DOHH2 (cell line): ENCODE measurements around the gene KPNB1.

ENCODE experiments used
- H3F3A ChIP-seq: fragments of 200-600 bp; sonication (generic), shearing (Covaris generic); 2 replicates; pipeline ENCODE4 v1.6.0; 2016; ENCODE audit warnings: antibody characterized with exemption, mild to moderate bottlenecking; ENCODE audit not compliant: control insufficient read depth, insufficient read depth
- H3K27ac ChIP-seq: fragments of 200-600 bp; sonication (generic); 2 replicates; pipeline ENCODE4 v1.5.1; 2014; ENCODE audit warnings: low read depth, mild to moderate bottlenecking, low read length, moderate library complexity
- H3K27me3 ChIP-seq: fragments of 200-600 bp; sonication (generic); 2 replicates; pipeline ENCODE4 v1.6.1; 2014; ENCODE audit warnings: mild to moderate bottlenecking, low read length, mixed read lengths; ENCODE audit not compliant: control insufficient read depth
- H3K36me3 ChIP-seq: fragments of 200-600 bp; sonication (generic); 2 replicates; pipeline ENCODE4 v1.6.1; 2014; ENCODE audit warnings: mild to moderate bottlenecking, low read length, moderate library complexity, mixed read lengths; ENCODE audit not compliant: control insufficient read depth
- H3K4me1 ChIP-seq: fragments of 200-600 bp; sonication (generic); 2 replicates; pipeline ENCODE4 v1.6.1; 2014; ENCODE audit warnings: mild to moderate bottlenecking, low read length, mixed read lengths; ENCODE audit not compliant: control insufficient read depth
- H3K4me2 ChIP-seq: fragments of 200-600 bp; sonication (generic); 2 replicates; pipeline ENCODE4 v1.6.0; 2014; ENCODE audit warnings: mild to moderate bottlenecking, low read length, moderate library complexity
- H3K4me3 ChIP-seq: fragments of 200-600 bp; sonication (generic); 2 replicates; pipeline ENCODE4 v1.5.1; 2014; ENCODE audit warnings: mild to moderate bottlenecking, low read length, mixed read lengths
- H3K79me2 ChIP-seq: fragments of 200-600 bp; sonication (generic); 2 replicates; pipeline ENCODE4 v1.6.1; 2014; ENCODE audit warnings: mild to moderate bottlenecking, low read length, mixed read lengths; ENCODE audit not compliant: control insufficient read depth
- H3K9me2 ChIP-seq: fragments of 200-600 bp; sonication (generic); replicated peaks from 2 replicates; pipeline ENCODE4 v1.6.1; 2014; ENCODE audit warnings: mild to moderate bottlenecking, low read length, mixed read lengths; ENCODE audit not compliant: control insufficient read depth
- H3K9me3 ChIP-seq: fragments of 200-600 bp; sonication (generic); 2 replicates; pipeline ENCODE4 v1.6.1; 2014; ENCODE audit warnings: antibody characterized with exemption, low read length, mixed read lengths; ENCODE audit not compliant: control insufficient read depth, insufficient read depth
- H4K20me1 ChIP-seq: fragments of 200-600 bp; sonication (generic); 2 replicates; pipeline ENCODE4 v1.6.0; 2014; ENCODE audit warnings: low read depth, mild to moderate bottlenecking, antibody characterized with exemption, low read length, moderate library complexity; ENCODE audit not compliant: control insufficient read depth, insufficient read depth
- EZH2phosphoT487 ChIP-seq: fragments of 200-600 bp; sonication (generic); IDR thresholded peaks from 2 replicates; pipeline ENCODE4 v1.6.1; 2017; ENCODE audit warnings: borderline replicate concordance, mild to moderate bottlenecking, antibody characterized with exemption, low read length, moderate library complexity, mixed read lengths
- TF ChIP-seq, protein P1 (sequence below): fragments of 200-600 bp; sonication (generic); IDR thresholded peaks from one replicate; pipeline ENCODE4 v1.5.1; 2014; ENCODE audit warnings: antibody characterized with exemption, mild to moderate bottlenecking, low read depth, low read length; ENCODE audit not compliant: poor library complexity, severe bottlenecking

The KPNB1 gene

DNA sequence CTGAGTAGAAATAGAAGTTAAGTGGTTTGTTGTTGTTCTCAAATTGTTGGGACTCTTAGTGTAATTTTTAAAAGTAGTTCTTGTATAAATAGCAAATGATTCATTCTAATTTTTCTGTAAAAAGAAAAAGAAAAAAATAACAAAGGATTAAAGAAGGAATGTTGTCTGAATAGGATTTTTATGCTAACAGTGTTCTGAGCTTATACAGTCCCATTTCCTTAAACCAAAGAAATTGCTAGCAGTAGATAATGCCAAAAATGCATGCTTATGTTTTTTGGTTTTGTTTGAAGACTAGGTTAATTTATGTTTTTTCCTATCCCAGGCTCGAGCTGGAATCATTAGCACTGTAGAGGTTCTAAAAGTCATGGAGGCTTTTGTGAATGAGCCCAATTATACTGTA, 44.7 kb upstream of the KPNB1 start:
- H3K27ac ChIP-seq = no peak overlapping the region
- no peaks in the 10 kb centered on the region for H3K79me2 ChIP-seq
- no peaks in the 10 kb centered on the region for H4K20me1 ChIP-seq
- no peaks in the 10 kb centered on the region for H3K4me1 ChIP-seq
- H3K4me3 ChIP-seq = no peak overlapping the region
- peaks cover 52% of the 10 kb centered on the region for H3K36me3 ChIP-seq
- H3K4me2 ChIP-seq = no peak overlapping the region
- no peaks in the 10 kb centered on the region for H3K9me3 ChIP-seq
- no peaks in the 10 kb centered on the region for H3F3A ChIP-seq
- TF ChIP-seq, protein P1, sequence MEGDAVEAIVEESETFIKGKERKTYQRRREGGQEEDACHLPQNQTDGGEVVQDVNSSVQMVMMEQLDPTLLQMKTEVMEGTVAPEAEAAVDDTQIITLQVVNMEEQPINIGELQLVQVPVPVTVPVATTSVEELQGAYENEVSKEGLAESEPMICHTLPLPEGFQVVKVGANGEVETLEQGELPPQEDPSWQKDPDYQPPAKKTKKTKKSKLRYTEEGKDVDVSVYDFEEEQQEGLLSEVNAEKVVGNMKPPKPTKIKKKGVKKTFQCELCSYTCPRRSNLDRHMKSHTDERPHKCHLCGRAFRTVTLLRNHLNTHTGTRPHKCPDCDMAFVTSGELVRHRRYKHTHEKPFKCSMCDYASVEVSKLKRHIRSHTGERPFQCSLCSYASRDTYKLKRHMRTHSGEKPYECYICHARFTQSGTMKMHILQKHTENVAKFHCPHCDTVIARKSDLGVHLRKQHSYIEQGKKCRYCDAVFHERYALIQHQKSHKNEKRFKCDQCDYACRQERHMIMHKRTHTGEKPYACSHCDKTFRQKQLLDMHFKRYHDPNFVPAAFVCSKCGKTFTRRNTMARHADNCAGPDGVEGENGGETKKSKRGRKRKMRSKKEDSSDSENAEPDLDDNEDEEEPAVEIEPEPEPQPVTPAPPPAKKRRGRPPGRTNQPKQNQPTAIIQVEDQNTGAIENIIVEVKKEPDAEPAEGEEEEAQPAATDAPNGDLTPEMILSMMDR = no peak
- no peak for TF ChIP-seq EZH2phosphoT487
- H3K9me2 ChIP-seq = no peaks in the 10 kb centered on the region
- no peaks in the 10 kb centered on the region for H3K27me3 ChIP-seq

DNA sequence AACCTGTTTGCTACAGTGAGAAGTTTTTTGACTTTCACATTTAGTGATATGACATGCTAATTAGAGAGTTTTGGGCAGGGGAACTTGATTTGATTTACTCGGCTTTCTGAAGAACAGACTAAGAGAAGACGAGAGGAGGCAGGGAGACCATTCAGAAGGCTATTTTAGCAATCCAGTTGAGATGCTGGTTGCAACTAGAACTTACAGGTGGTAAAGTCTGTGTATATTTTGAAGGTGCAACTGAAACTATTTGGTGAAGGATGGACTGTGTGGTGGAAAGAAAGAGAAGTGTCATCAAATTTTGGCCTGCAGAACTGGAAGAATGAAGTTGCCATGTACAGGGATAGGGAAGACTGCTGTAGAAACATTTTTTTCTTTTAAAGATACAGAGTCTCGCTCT, 42.2 kb upstream of the KPNB1 start:
- Histone ChIP-seq H3K4me1 (no peaks in the 10 kb centered on the region), H3F3A (peaks cover 4% of the 10 kb centered on the region; the same call in 1 of the 2 replicates), H3K4me3 (no peak overlapping the region), H3K27ac (no peak overlapping the region), H3K9me3 (no peaks in the 10 kb centered on the region), H3K36me3 (peaks cover 39% of the 10 kb centered on the region), H3K79me2 (no peaks in the 10 kb centered on the region), H3K4me2 (no peak overlapping the region), H4K20me1 (no peaks in the 10 kb centered on the region), H3K9me2 (no peaks in the 10 kb centered on the region), H3K27me3 (no peaks in the 10 kb centered on the region)
- TF ChIP-seq, protein P1 = no peak
- TF ChIP-seq EZH2phosphoT487 = no peak

DNA sequence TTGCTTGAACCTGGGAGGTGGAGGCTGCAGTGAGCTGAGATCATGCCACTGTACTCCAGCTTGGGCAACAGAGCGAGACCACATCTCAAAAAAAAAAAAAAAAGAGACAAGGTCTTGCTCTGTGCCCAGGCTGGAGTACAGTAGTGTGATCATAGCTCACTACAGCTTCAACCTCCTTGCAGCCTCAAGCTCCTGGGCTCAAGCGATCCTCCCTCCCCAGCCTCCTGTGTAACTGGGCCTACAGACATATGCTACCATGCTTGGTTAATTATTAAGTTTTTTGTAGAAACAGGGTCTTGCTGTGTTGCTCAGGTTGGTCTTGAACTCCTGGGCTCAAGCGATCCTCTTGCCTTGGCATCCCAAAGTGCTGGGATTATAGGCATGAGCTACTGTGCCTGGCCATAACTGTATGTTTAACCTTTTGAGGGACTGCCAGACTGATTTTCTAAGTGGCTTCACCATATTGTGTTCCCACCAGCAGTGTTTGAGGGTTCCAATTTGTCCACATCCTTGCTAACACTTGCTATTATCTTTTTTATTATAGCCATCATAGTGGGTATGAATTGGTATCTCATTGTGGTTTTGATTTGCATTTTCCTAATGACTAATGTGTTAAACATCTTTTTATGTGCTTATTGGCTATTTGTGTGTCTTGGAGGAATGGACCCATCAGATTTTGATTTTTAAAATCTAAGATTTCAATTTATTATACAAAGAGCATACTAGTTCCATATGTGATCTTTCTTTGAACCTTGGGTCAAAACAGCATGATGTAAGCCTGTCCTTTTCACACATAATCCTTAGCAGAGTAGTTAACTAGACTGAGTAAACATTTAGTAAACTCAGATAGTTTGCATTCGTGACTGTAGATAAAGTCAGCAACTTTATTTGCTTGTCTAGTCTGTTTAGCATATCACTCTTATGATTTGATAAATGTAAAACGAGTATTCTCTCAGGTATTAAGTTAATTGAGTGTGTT, 38.1 kb upstream of the KPNB1 start:
- H3K4me3 ChIP-seq = no peak overlapping the region
- no peak for TF ChIP-seq EZH2phosphoT487
- TF ChIP-seq, protein P1 = no peak
- H3K27ac ChIP-seq = no peak overlapping the region
- H3K9me2 ChIP-seq = no peaks in the 10 kb centered on the region
- H3K4me2 ChIP-seq = no peak overlapping the region
- H3F3A ChIP-seq = peaks cover 15% of the 10 kb centered on the region; the same call in 1 of the 2 replicates
- H3K9me3 ChIP-seq = no peaks in the 10 kb centered on the region
- H4K20me1 ChIP-seq = no peaks in the 10 kb centered on the region
- peaks cover 35% of the 10 kb centered on the region for H3K36me3 ChIP-seq
- H3K79me2 ChIP-seq = no peaks in the 10 kb centered on the region
- H3K27me3 ChIP-seq = no peaks in the 10 kb centered on the region
- H3K4me1 ChIP-seq = no peaks in the 10 kb centered on the region
